IMR-90 (cell line): ENCODE data around the gene AZIN2. TPM values are rescaled to one million over a fixed set of nuclear protein-coding genes. Genes with fewer than 3 reads are reported as not detected.

Experiments
- ATAC-seq: fragments of 200-7000 bp; cut with Tn5 transposase; 2 replicates; pipeline ENCODE4 v1.9.1; 2020; ENCODE audit warnings: low read depth, mild to moderate bottlenecking, moderate library complexity
- BruUV-seq: library from RNA; stranded (reverse); fragments of 400-500 nt; replicated peaks from 2 replicates; lab custom pipeline; 2021; lab: Mats Ljungman, UMichigan
- CTCF ChIA-PET: fragments of 300-600 bp; formaldehyde crosslinking; extraction: SDS; loops from one replicate; lab custom pipeline; 2021; ENCODE audit warnings: antibody characterized with exemption; lab: Yijun Ruan, JAX
- POLR2A ChIA-PET: fragments of 300-600 bp; sonication (Branson Sonifier 250); formaldehyde crosslinking; loops from one replicate; lab custom pipeline; 2022; ENCODE audit warnings: antibody characterized with exemption; ENCODE audit not compliant: unreplicated experiment; lab: Charles Lee
- DNase-seq: peaks from one replicate; pipeline ENCODE4 v3.0.0; 2013
- H2AFZ ChIP-seq: replicated peaks from 2 replicates; pipeline ENCODE3; 2013; ENCODE audit warnings: low read length, mild to moderate bottlenecking; ENCODE audit not compliant: poor library complexity
- H2AK5ac ChIP-seq: 2 replicates; pipeline ENCODE4 v1.6.1; 2013; ENCODE audit warnings: low read depth, low read length, inconsistent platforms
- H2AK9ac ChIP-seq: replicated peaks from 2 replicates; pipeline ENCODE3; 2013; ENCODE audit warnings: mild to moderate bottlenecking, low read depth, low read length, moderate library complexity; ENCODE audit not compliant: poor library complexity
- H2BK120ac ChIP-seq: 2 replicates; pipeline ENCODE4 v1.6.1; 2013; ENCODE audit warnings: low read depth, low read length, inconsistent platforms
- H2BK15ac ChIP-seq: 3 replicates; pipeline ENCODE4 v1.6.1; 2013; ENCODE audit warnings: low read depth, low read length, inconsistent platforms
- H2BK20ac ChIP-seq: 2 replicates; pipeline ENCODE4 v1.6.1; 2013; ENCODE audit warnings: low read depth, mild to moderate bottlenecking, inconsistent platforms, low read length, moderate library complexity
- H2BK5ac ChIP-seq: 2 replicates; pipeline ENCODE4 v1.6.1; 2013; ENCODE audit warnings: mild to moderate bottlenecking, low read depth, low read length, inconsistent platforms; ENCODE audit not compliant: poor library complexity, severe bottlenecking
- H3K14ac ChIP-seq: replicated peaks from 2 replicates; pipeline ENCODE4 v1.6.1; 2013; ENCODE audit warnings: low read depth, low read length, inconsistent platforms
- H3K18ac ChIP-seq: 2 replicates; pipeline ENCODE4 v1.6.1; 2013; ENCODE audit warnings: low read depth, low read length, control low read depth
- H3K23ac ChIP-seq: 2 replicates; pipeline ENCODE4 v1.6.1; 2013; ENCODE audit warnings: low read depth, low read length, inconsistent platforms
- H3K27ac ChIP-seq: 2 replicates; pipeline ENCODE4 v1.5.1; 2013; ENCODE audit warnings: mild to moderate bottlenecking, control low read depth, low read length; ENCODE audit not compliant: insufficient read depth
- H3K27me3 ChIP-seq: 2 replicates; pipeline ENCODE4 v1.6.1; 2013; ENCODE audit warnings: low read length; ENCODE audit not compliant: control insufficient read depth, insufficient read depth
- H3K36me3 ChIP-seq: 2 replicates; pipeline ENCODE4 v1.6.1; 2013; ENCODE audit warnings: low read length, mixed read lengths; ENCODE audit not compliant: control insufficient read depth, insufficient read depth
- H3K4ac ChIP-seq: 2 replicates; pipeline ENCODE4 v1.6.1; 2013; ENCODE audit warnings: low read depth, low read length, inconsistent platforms
- H3K4me1 ChIP-seq: 2 replicates; pipeline ENCODE4 v1.6.1; 2013; ENCODE audit warnings: low read length, mixed read lengths; ENCODE audit not compliant: control insufficient read depth, insufficient read depth
- H3K4me2 ChIP-seq: 2 replicates; pipeline ENCODE4 v1.6.1; 2013; ENCODE audit warnings: low read depth, mild to moderate bottlenecking, control low read depth, low read length, moderate library complexity
- H3K4me3 ChIP-seq: 2 replicates; pipeline ENCODE4 v1.5.1; 2013; ENCODE audit warnings: low read depth, mild to moderate bottlenecking, control low read depth, low read length, moderate library complexity; ENCODE audit not compliant: insufficient read depth
- H3K56ac ChIP-seq: 2 replicates; pipeline ENCODE4 v1.6.1; 2013; ENCODE audit warnings: low read length, inconsistent platforms; ENCODE audit not compliant: insufficient read depth; ENCODE audit errors: extremely low read depth
- H3K79me1 ChIP-seq, 2 experiments: 2 replicates each; pipeline ENCODE4 v1.6.1; 2013; ENCODE audit warnings: low read length in 2 of 2, inconsistent platforms in 1 of 2, low read depth in 1 of 2
- H3K9ac ChIP-seq: 2 replicates; pipeline ENCODE4 v1.6.1; 2013; ENCODE audit warnings: low read depth, low read length, control low read depth
- H3K9me1 ChIP-seq: 2 replicates; pipeline ENCODE4 v1.6.1; 2013; ENCODE audit warnings: low read length, inconsistent platforms; ENCODE audit not compliant: insufficient read depth
- H3K9me3 ChIP-seq: 2 replicates; pipeline ENCODE4 v1.6.1; 2013; ENCODE audit warnings: low read length; ENCODE audit not compliant: control insufficient read depth, insufficient read depth
- H4K20me1 ChIP-seq: 2 replicates; pipeline ENCODE4 v1.6.1; 2013; ENCODE audit warnings: low read length, inconsistent platforms; ENCODE audit not compliant: insufficient read depth
- H4K5ac ChIP-seq: 2 replicates; pipeline ENCODE4 v1.6.1; 2013; ENCODE audit warnings: mild to moderate bottlenecking, low read depth, low read length, control low read depth
- H4K8ac ChIP-seq, 2 experiments: 2 replicates each; pipeline ENCODE4 v1.6.1; 2013; ENCODE audit warnings: low read depth in 2 of 2, low read length in 2 of 2, control low read depth in 1 of 2, inconsistent platforms in 1 of 2
- H4K91ac ChIP-seq: 2 replicates; pipeline ENCODE4 v1.6.1; 2013; ENCODE audit warnings: low read depth, low read length, inconsistent platforms; ENCODE audit not compliant: insufficient read depth
- MAFK ChIP-seq: IDR thresholded peaks from 2 replicates; pipeline ENCODE4 v1.6.1; 2012; ENCODE audit warnings: low read depth, low read length, improper control_type of control experiment
- RAD21 ChIP-seq: IDR thresholded peaks from 2 replicates; pipeline ENCODE4 v1.6.1; 2012; ENCODE audit warnings: low read length, improper control_type of control experiment
- WGBS, 2 experiments: methylation state at CpG; one replicate each; pipeline versions ENCODE4 v1.1.5 to v1.1.7; 2013; ENCODE audit warnings: missing lambda C conversion rate in 2 of 2; ENCODE audit not compliant: insufficient read length in 1 of 2; ENCODE audit errors: extremely low coverage in 2 of 2; 5-methylcytosine and 5-hydroxymethylcytosine counted together
- dilution Hi-C: fragments of 300-500 bp; cut with HindIII; formaldehyde crosslinking; loops from one replicate; pipeline ENCODE4 v1.14.3; 2018; ENCODE audit warnings: low sequenced_read_pairs; ENCODE audit not compliant: unreplicated experiment
- in situ Hi-C: fragments of 300-500 bp; cut with MboI; formaldehyde crosslinking; loops from 3 replicates; pipeline ENCODE4 v1.14.3; 2019; ENCODE audit warnings: low sequenced_read_pairs, inconsistent platforms, mixed read lengths
- intact Hi-C: fragments of 100-400 bp; cut with micrococcal nuclease; formaldehyde crosslinking; loops from 2 replicates; pipeline ENCODE4 v1.10.0; 2022
- polyA plus RNA-seq, 3 experiments: library from polyadenylated mRNA; depleted of rRNA; stranded (reverse); fragments of >200 nt; gene quantifications; 2 replicates each; pipeline ENCODE4 v1.2.3, GENCODE V29; 2012; ENCODE audit warnings: low replicate concordance in 1 of 3
- total RNA-seq: library from RNA; depleted of rRNA; stranded (reverse); fragments of >200 nt; gene quantifications from 2 replicates; pipeline ENCODE4 v1.2.3, GENCODE V29; 2012

The AZIN2 gene
- total and polyA plus RNA-seq, 2 of the 4 experiments (the other 2 are of a cell fraction): 4.7 to 8.9 TPM

GRCh38 chr1:33080373-33080772 lies 580 bp upstream of the AZIN2 start:
- Histone ChIP-seq H3K27ac (no peak overlapping the region; the same call in 1 of the 2 replicates), H3K18ac (peak overlapping the region; percentile 90; the same call in 1 of the 2 replicates), H3K36me3 (no peaks in the 10 kb centered on the region), H3K14ac (peak overlapping the region; percentile 98; the same call in 1 of the 2 replicates), H3K79me1 (peaks cover 5 to 17% of the 10 kb centered on the region in 2 experiments; a peak in 2 of 4 replicates), H3K4me3 (peak overlapping the region; percentile 80), H2BK15ac (no peak overlapping the region), H2BK120ac (no peak overlapping the region), H4K8ac (peak overlapping the region; percentile 58 to 93), H4K91ac (no peak overlapping the region), H3K4me1 (no peaks in the 10 kb centered on the region; the same call in none of the 2 replicates), H2AFZ (peak overlapping the region; percentile 97), H3K4me2 (peak overlapping the region; percentile 99), H4K20me1 (no peaks in the 10 kb centered on the region), H2BK5ac (no peak overlapping the region), H2BK20ac (no peak overlapping the region), H3K56ac (no peak overlapping the region), H2AK5ac (no peak overlapping the region), H3K27me3 (no peaks in the 10 kb centered on the region), H3K23ac (peak overlapping the region; percentile 82; the same call in 1 of the 2 replicates), H2AK9ac (no peak overlapping the region), H4K5ac (peak overlapping the region; percentile 97; the same call in 1 of the 2 replicates), H3K9me1 (no peaks in the 10 kb centered on the region), H3K9me3 (no peaks in the 10 kb centered on the region), H3K4ac (no peak overlapping the region), H3K9ac (peak overlapping the region; percentile 93)
- ChIA-PET POLR2A (interaction anchor here (1.0 kb wide), 1 partner anchor 23 kb away, joined by 7 read pairs; no protein-coding TSS in a partner anchor), CTCF (interaction anchor here (0.6 kb wide), 1 partner anchor 100 kb away, joined by 3 read pairs; no protein-coding TSS in a partner anchor)
- intact Hi-C loops (loop anchor here (10.0 kb wide), 1 partner anchor 256 kb away; no protein-coding TSS in a partner anchor), in situ Hi-C loops (loop anchor here (25.0 kb wide), 1 partner anchor 532 kb away; no protein-coding TSS in a partner anchor), dilution Hi-C loops (no loop called here)
- ATAC-seq (no peak), DNase-seq (no peak)
- 74% methylated on average over 3 of the region's 6 CpGs; no CpG with 5 or more reads in 1 of the 2 experiments for WGBS, 2 experiments
- TF ChIP-seq MAFK (no peak), RAD21 (no peak)
- no TSS peak for BruUV-seq
